WTC11 (cell line): ENCODE results near the gene PITPNM1.

Experiments
- CDX4 ChIP-seq: fragments of 250-450 bp; sonication (Bioruptor Pico); IDR thresholded peaks from 2 replicates; pipeline ENCODE4 v1.9.0; 2021; ENCODE audit warnings: moderate library complexity, mild to moderate bottlenecking, inconsistent platforms, borderline replicate concordance
- CTCF ChIP-seq: fragments of 200-600 bp; IDR thresholded peaks from 2 replicates; pipeline ENCODE4 v1.8.0; 2022; ENCODE audit warnings: antibody characterized with exemption
- E2F4 ChIP-seq: sonication (generic); formaldehyde crosslinking; IDR thresholded peaks from 2 replicates; pipeline ENCODE4 v1.8.1; 2022; ENCODE audit warnings: low read depth, mild to moderate bottlenecking, moderate library complexity, missing genetic modification reagents, borderline replicate concordance
- E2F5 ChIP-seq: sonication (generic); formaldehyde crosslinking; IDR thresholded peaks from 2 replicates; pipeline ENCODE4 v1.8.1; 2022; ENCODE audit warnings: mild to moderate bottlenecking, moderate library complexity, missing genetic modification reagents
- ETV6 ChIP-seq: sonication (generic); formaldehyde crosslinking; IDR thresholded peaks from 2 replicates; pipeline ENCODE4 v1.8.1; 2022; ENCODE audit warnings: mild to moderate bottlenecking, missing genetic modification reagents
- FOXK1 ChIP-seq: sonication (generic); formaldehyde crosslinking; IDR thresholded peaks from 2 replicates; pipeline ENCODE4 v1.8.0; 2022; ENCODE audit warnings: mild to moderate bottlenecking, moderate library complexity, missing genetic modification reagents
- IRF1 ChIP-seq: sonication (generic); formaldehyde crosslinking; IDR thresholded peaks from 2 replicates; pipeline ENCODE4 v1.8.0; 2023; ENCODE audit warnings: missing genetic modification reagents
- JUN ChIP-seq: sonication (generic); formaldehyde crosslinking; IDR thresholded peaks from 2 replicates; pipeline ENCODE4 v1.8.0; 2023; ENCODE audit warnings: mild to moderate bottlenecking, missing genetic modification reagents
- KAT7 ChIP-seq: sonication (generic); formaldehyde crosslinking; IDR thresholded peaks from 2 replicates; pipeline ENCODE4 v1.8.1; 2023; ENCODE audit warnings: missing genetic modification reagents, mild to moderate bottlenecking, borderline replicate concordance
- MAX ChIP-seq: sonication (generic); formaldehyde crosslinking; IDR thresholded peaks from 2 replicates; pipeline ENCODE4 v1.8.0; 2022; ENCODE audit warnings: mild to moderate bottlenecking, missing genetic modification reagents
- MXD4 ChIP-seq: fragments of 250-450 bp; sonication (Bioruptor Pico); IDR thresholded peaks from 2 replicates; pipeline ENCODE4 v1.8.0; 2021; ENCODE audit warnings: mild to moderate bottlenecking, moderate library complexity, borderline replicate concordance
- USF2 ChIP-seq: sonication (generic); formaldehyde crosslinking; IDR thresholded peaks from 2 replicates; pipeline ENCODE4 v1.8.1; 2023; ENCODE audit warnings: mild to moderate bottlenecking, missing genetic modification reagents, moderate library complexity
- ZBTB43 ChIP-seq: sonication (generic); formaldehyde crosslinking; IDR thresholded peaks from 2 replicates; pipeline ENCODE4 v1.8.1; 2023; ENCODE audit warnings: mild to moderate bottlenecking, missing genetic modification reagents
- ZNF121 ChIP-seq: sonication (generic); formaldehyde crosslinking; IDR thresholded peaks from 2 replicates; pipeline ENCODE4 v1.8.0; 2023; ENCODE audit warnings: missing genetic modification reagents

- TF ChIP-seq ZNF121 (CRISPR knock-in tag) (no peak), CTCF (no peak), ETV6 (CRISPR knock-in tag) (no peak), USF2 (CRISPR knock-in tag) (no peak), E2F5 (CRISPR knock-in tag) (no peak), ZBTB43 (CRISPR knock-in tag) (no peak), FOXK1 (CRISPR knock-in tag) (no peak), CDX4 (CRISPR knock-in tag) (no peak), MAX (CRISPR knock-in tag) (no peak), MXD4 (CRISPR knock-in tag) (no peak), JUN (CRISPR knock-in tag) (no peak), E2F4 (CRISPR knock-in tag) (no peak), IRF1 (no peak), KAT7 (CRISPR knock-in tag) (no peak)
Observed at GRCh38 chr11:67538306-67538705, 33.1 kb upstream of the PITPNM1 start.
